Right lobe of liver (tissue), 6 donors: ENCODE measurements around the gene RTN4IP1. TPM values are rescaled to one million over a fixed set of nuclear protein-coding genes. Genes with fewer than 3 reads are reported as not detected.

Experiments used
- ATAC-seq, 4 donors: fragments of 200-7000 bp; cut with Tn5 transposase; one replicate each; pipeline ENCODE4 v1.9.1; 2020; ENCODE audit warnings: mild to moderate bottlenecking in 4 of 4, moderate library complexity in 4 of 4
- DNase-seq, 3 donors: peaks; one replicate each; pipeline ENCODE4 v3.0.0-alpha.2; 2020
- H3K27ac ChIP-seq, 3 donors: fragments of 200-600 bp; one replicate each; pipeline ENCODE4 v1.8.0; 2022
- H3K27me3 ChIP-seq, 2 donors: fragments of 200-600 bp; one replicate each; pipeline ENCODE4 v1.8.0; 2022
- H3K36me3 ChIP-seq, 4 donors: fragments of 200-600 bp; sonication (generic) in 1 of 4; one replicate each; pipeline versions ENCODE4 v1.5.1 to v1.8.0; 2017 to 2022; ENCODE audit warnings: control low read depth in 1 of 4
- H3K4me1 ChIP-seq, 4 donors: fragments of 200-600 bp; sonication (generic) in 1 of 4; one replicate each; pipeline versions ENCODE4 v1.5.1 to v1.8.0; 2017 to 2022; ENCODE audit warnings: control low read depth in 1 of 4
- H3K4me3 ChIP-seq, 3 donors: fragments of 200-600 bp; one replicate each; pipeline ENCODE4 v1.8.0; 2022
- H3K9me3 ChIP-seq, 4 donors: fragments of 200-600 bp; sonication (generic) in 1 of 4; one replicate each; pipeline versions ENCODE4 v1.5.1 to v1.8.0; 2017 to 2022; ENCODE audit warnings: control low read depth in 1 of 4
- CTCF ChIP-seq, 4 donors: fragments of 200-600 bp in 3 of 4; fragments of 450-650 bp in 1 of 4; IDR thresholded peaks; one replicate each; pipeline versions ENCODE4 v1.5.1 to v1.8.0; 2016 to 2022; ENCODE audit warnings: antibody characterized with exemption in 4 of 4, mild to moderate bottlenecking in 2 of 4
- POLR2A ChIP-seq: fragments of 450-650 bp; IDR thresholded peaks from one replicate; pipeline ENCODE4 v1.6.1; 2017; ENCODE audit warnings: antibody characterized with exemption, mild to moderate bottlenecking
- WGBS: methylation state at CpG from one replicate; pipeline ENCODE4 v1.1.6; 2018; ENCODE audit warnings: low coverage, low lambda C conversion rate; ENCODE audit not compliant: insufficient coverage; ENCODE audit errors: missing lambda C conversion rate; 5-methylcytosine and 5-hydroxymethylcytosine counted together
- intact Hi-C, 2 donors: fragments of 100-400 bp; cut with DNase I; formaldehyde crosslinking; loops; one replicate each; pipeline versions ENCODE4 v1.11.2 to v1.14.1; 2022
- total RNA-seq, 6 experiments: library from RNA; depleted of rRNA in 2 of 6; stranded (reverse); fragments of >200 nt in 2 of 6; fragmentation: NEBNext Ultra II Directional in 3 of 6; extraction: Animal tissue kit (Norgen Biotek cat#: 25700) in 3 of 6; gene quantifications; one replicate each; pipeline versions ENCODE4 v1.1.0 to v1.2.4, GENCODE V29; 2016 to 2023
- donor health status: DM: no; HTN: yes; CAD: no.
- donor health status: DM: no; HTN: no; CAD: no.
- donor health status: DM: no; HTN: no; CAD: no.
- donor health status: DM: no; HTN: yes; CAD: no.
- donor health status: DM: no; HTN: yes; CAD: no.

RTN4IP1 gene
- total RNA-seq, 6 experiments from 2014 or later, result 4.0 to 6.3 (median 4.9) TPM

GRCh38 chr6:106667022-106667402 lies 37.7 kb upstream of the RTN4IP1 start:
- Histone ChIP-seq H3K27ac (no peak overlapping the region), H3K4me3 (no peak overlapping the region), H3K9me3 (no peaks in the 10 kb centered on the region), H3K36me3 (peaks cover 0 to 20% (median 4%) of the 10 kb centered on the region in 4 donors), H3K4me1 (no peaks in the 10 kb centered on the region), H3K27me3 (no peaks in the 10 kb centered on the region)
- WGBS, result 92% methylated on average over 4 of the region's 4 CpGs
- no peak for DNase-seq
- no peak for ATAC-seq
- TF ChIP-seq POLR2A (no peak), CTCF (IDR thresholded peaks at IDR 0.05) (no peak)
- intact Hi-C loops, result no loop called here

- DNase-seq, result no peak
- no peak overlapping the region for H3K27ac ChIP-seq
Measured at GRCh38 chr6:106666282-106667021, 37.2 kb upstream of the RTN4IP1 start.

GRCh38 chr6:106662458-106662857 lies 33.2 kb upstream of the RTN4IP1 start:
- Histone ChIP-seq H3K9me3 (peaks cover 0 to 6% (median 0%) of the 10 kb centered on the region in 4 donors), H3K36me3 (peaks cover 0 to 21% (median 6%) of the 10 kb centered on the region in 4 donors), H3K4me3 (no peak overlapping the region), H3K4me1 (no peaks in the 10 kb centered on the region), H3K27ac (no peak overlapping the region), H3K27me3 (no peaks in the 10 kb centered on the region)
- DNase-seq (no peak), ATAC-seq (no peak)
- 73% methylated on average over 2 of the region's 2 CpGs for WGBS
- TF ChIP-seq CTCF (IDR thresholded peaks at IDR 0.05) (no peak), POLR2A (no peak)
- intact Hi-C loops, result no loop called here

More at GRCh38 chr6:106666282-106667021, 37.2 kb upstream of the RTN4IP1 start:
- H3K36me3 ChIP-seq, result peaks cover 0 to 21% (median 4%) of the 10 kb centered on the region in 4 donors
- intact Hi-C loops, result no loop called here
- no peaks in the 10 kb centered on the region for H3K27me3 ChIP-seq
- H3K9me3 ChIP-seq, result no peaks in the 10 kb centered on the region
- H3K4me1 ChIP-seq, result no peaks in the 10 kb centered on the region
- no peak overlapping the region for H3K4me3 ChIP-seq
- ATAC-seq, result peak; percentile 25 to 72 (median 38)
- no peak for TF ChIP-seq POLR2A
- no peak for TF ChIP-seq CTCF (IDR thresholded peaks at IDR 0.05)
- 82% methylated on average over 6 of the region's 6 CpGs for WGBS

GRCh38 chr6:106659859-106660258 lies 30.6 kb upstream of the RTN4IP1 start:
- no peak overlapping the region for H3K27ac ChIP-seq
- 93% methylated on average over 2 of the region's 2 CpGs for WGBS
- TF ChIP-seq POLR2A, result no peak
- no peak for TF ChIP-seq CTCF (IDR thresholded peaks at IDR 0.05)
- DNase-seq (no peak), ATAC-seq (no peak)
- H3K27me3 ChIP-seq, result no peaks in the 10 kb centered on the region
- H3K4me3 ChIP-seq, result no peak overlapping the region
- intact Hi-C loops, result no loop called here
- H3K4me1 ChIP-seq, result no peaks in the 10 kb centered on the region
- H3K9me3 ChIP-seq, result peaks cover 0 to 6% (median 0%) of the 10 kb centered on the region in 4 donors
- peaks cover 0 to 32% (median 9%) of the 10 kb centered on the region in 4 donors for H3K36me3 ChIP-seq
